ENCODE results near the gene ASB2.

The ASB2 gene

GRCh38 chr14:94003397-94003796 is 27.0 kb upstream of the ASB2 start:
- Histone ChIP-seq H3K4me3 (replicated peaks; ENCODE audit: insufficient read depth, low read length) (no peak overlapping the region), H3K27me3 (ENCODE audit: insufficient read depth, poor library complexity, severe bottlenecking) (no peaks in the 10 kb centered on the region), H3K27ac (replicated peaks) (no peak overlapping the region)
- no peak for DNase-seq (ENCODE audit: low read depth in 1 of 2, low spot score in 1 of 2)
- TF ChIP-seq SPI1 (IDR thresholded peaks at IDR 0.05; ENCODE audit: borderline replicate concordance, low read depth) (no peak), GABPA (IDR thresholded peaks at IDR 0.05; ENCODE audit: low read depth) (no peak), REST (IDR thresholded peaks at IDR 0.05; ENCODE audit: insufficient replicate concordance, low read depth) (no peak)

- no peak overlapping the region for H3K4me3 ChIP-seq (replicated peaks; ENCODE audit: insufficient read depth, low read length)
- peak in 1 of 2 experiments; percentile 42 for DNase-seq (ENCODE audit: low read depth in 1 of 2, low spot score in 1 of 2)
- H3K27me3 ChIP-seq (ENCODE audit: insufficient read depth, poor library complexity, severe bottlenecking), result no peaks in the 10 kb centered on the region
- no peak overlapping the region for H3K27ac ChIP-seq (replicated peaks)
- no peak for TF ChIP-seq REST (IDR thresholded peaks at IDR 0.05; ENCODE audit: insufficient replicate concordance, low read depth)
- no peak for TF ChIP-seq GABPA (IDR thresholded peaks at IDR 0.05; ENCODE audit: low read depth)
- TF ChIP-seq CTCF (IDR thresholded peaks at IDR 0.05; ENCODE audit: insufficient read depth, low read length), result peak; percentile 100
These were observed 25.4 kb upstream of the ASB2 start for GRCh38 chr14:94001501-94002396.

- no peak overlapping the region for H3K4me3 ChIP-seq (replicated peaks; ENCODE audit: insufficient read depth, low read length)
- H3K27ac ChIP-seq (replicated peaks), result no peak overlapping the region
- no peak for TF ChIP-seq REST (IDR thresholded peaks at IDR 0.05; ENCODE audit: insufficient replicate concordance, low read depth)
- no peak for DNase-seq (ENCODE audit: low read depth in 1 of 2, low spot score in 1 of 2)
- no peaks in the 10 kb centered on the region for H3K27me3 ChIP-seq (ENCODE audit: insufficient read depth, poor library complexity, severe bottlenecking)
These were observed 24.6 kb upstream of the ASB2 start for GRCh38 chr14:94001016-94001415.

GRCh38 chr14:94000267-94000666 is 23.9 kb upstream of the ASB2 start:
- H3K27me3 ChIP-seq (ENCODE audit: insufficient read depth, poor library complexity, severe bottlenecking), result no peaks in the 10 kb centered on the region
- TF ChIP-seq CTCF (IDR thresholded peaks at IDR 0.05; ENCODE audit: insufficient read depth, low read length), result no peak
- H3K27ac ChIP-seq (replicated peaks), result no peak overlapping the region
- H3K4me3 ChIP-seq (replicated peaks; ENCODE audit: insufficient read depth, low read length), result no peak overlapping the region
- DNase-seq (ENCODE audit: low read depth in 1 of 2, low spot score in 1 of 2), result no peak

Data from HL-60 (cell line).